H1 (cell line): Measurements from ENCODE around the gene TRNAU1AP. TPM values are rescaled to one million over a fixed set of nuclear protein-coding genes. Genes with fewer than 3 reads are reported as not detected.

ENCODE experiments used
- BACH1 ChIP-seq: IDR thresholded peaks from 2 replicates; pipeline ENCODE4 v1.6.1; 2012; ENCODE audit warnings: low read length, improper control_type of control experiment
- BRCA1 ChIP-seq: IDR thresholded peaks from 2 replicates; pipeline ENCODE4 v1.6.1; 2012; ENCODE audit warnings: low read depth, low read length, improper control_type of control experiment
- CHD2 ChIP-seq: IDR thresholded peaks from 2 replicates; pipeline ENCODE4 v1.6.1; 2012; ENCODE audit warnings: low read length, improper control_type of control experiment
- EGR1 ChIP-seq: IDR thresholded peaks from 2 replicates; pipeline ENCODE4 v1.6.1; 2011; ENCODE audit warnings: low read depth, low read length, borderline replicate concordance
- HDAC2 ChIP-seq, 2 experiments: fragments of 300-600 bp in 1 of 2; sonication (generic) in 1 of 2; IDR thresholded peaks; 2 replicates each; pipeline ENCODE4 v1.6.1; 2011 to 2012; ENCODE audit warnings: low read depth in 2 of 2, low read length in 2 of 2, mild to moderate bottlenecking in 2 of 2, moderate library complexity in 2 of 2, borderline replicate concordance in 1 of 2, inconsistent platforms in 1 of 2
- JUND ChIP-seq: IDR thresholded peaks from 2 replicates; pipeline ENCODE4 v1.6.1; 2011; ENCODE audit warnings: mild to moderate bottlenecking, improper control_type of control experiment, low read length
- KDM1A ChIP-seq: fragments of 200-600, 300-600 bp; sonication (generic); IDR thresholded peaks from 2 replicates; pipeline ENCODE4 v1.7.1; 2016; ENCODE audit warnings: mild to moderate bottlenecking, low read length, borderline replicate concordance
- KDM4A ChIP-seq: IDR thresholded peaks from one replicate; pipeline ENCODE4 v1.7.1; 2012; ENCODE audit warnings: low read depth, mild to moderate bottlenecking, moderate library complexity, low read length, inconsistent platforms; ENCODE audit not compliant: severe bottlenecking
- KDM5A ChIP-seq: fragments of 200-600 bp; IDR thresholded peaks from 2 replicates; pipeline ENCODE4 v1.7.1; 2012; ENCODE audit warnings: mild to moderate bottlenecking, low read length, inconsistent platforms, mixed read lengths
- NANOG ChIP-seq: IDR thresholded peaks from 2 replicates; pipeline ENCODE4 v1.6.1; 2011; ENCODE audit warnings: low read length, low read depth, mild to moderate bottlenecking, inconsistent platforms; ENCODE audit not compliant: insufficient read depth, poor library complexity, severe bottlenecking
- RFX5 ChIP-seq: IDR thresholded peaks from 2 replicates; pipeline ENCODE4 v1.6.1; 2011; ENCODE audit warnings: low read depth, low read length, improper control_type of control experiment, borderline replicate concordance
- SIX5 ChIP-seq: IDR thresholded peaks from 2 replicates; pipeline ENCODE4 v1.6.1; 2011; ENCODE audit warnings: mild to moderate bottlenecking, low read depth, low read length
- SP4 ChIP-seq: IDR thresholded peaks from 2 replicates; pipeline ENCODE4 v1.6.1; 2012; ENCODE audit warnings: low read length, inconsistent platforms
- SUZ12 ChIP-seq: fragments of 200-600 bp; sonication (generic); IDR thresholded peaks from 2 replicates; pipeline ENCODE4 v1.6.1; 2012; ENCODE audit warnings: mild to moderate bottlenecking, inconsistent platforms, low read length, moderate library complexity, mixed read lengths
- TAF1 ChIP-seq: IDR thresholded peaks from 2 replicates; pipeline ENCODE4 v1.6.1; 2011; ENCODE audit warnings: mild to moderate bottlenecking, low read depth, low read length
- USF2 ChIP-seq: IDR thresholded peaks from 2 replicates; pipeline ENCODE4 v1.6.1; 2011; ENCODE audit warnings: low read length, improper control_type of control experiment
- YY1 ChIP-seq: IDR thresholded peaks from 2 replicates; pipeline ENCODE4 v1.6.1; 2011; ENCODE audit warnings: low read depth, mild to moderate bottlenecking, low read length
- ZNF274 ChIP-seq: IDR thresholded peaks from 2 replicates; pipeline ENCODE4 v1.7.0; 2012; ENCODE audit warnings: low read length, borderline replicate concordance; ENCODE audit errors: extremely low read depth
- polyA plus RNA-seq, 7 experiments: library from polyadenylated mRNA; depleted of rRNA in 3 of 7; stranded (reverse) in 5 of 7; unstranded in 2 of 7; fragments of >200 nt in 5 of 7; fragments of 200-250 nt in 2 of 7; gene quantifications; 1 replicate in 5 of 7; 2 replicates in 1 of 7; 4 replicates in 1 of 7; pipeline versions ENCODE4 v1.2.1 to v1.2.3, GENCODE V29; 2011 to 2013; ENCODE audit warnings: missing spikeins in 2 of 7, mixed read lengths in 2 of 7
- total RNA-seq: library from RNA; stranded (reverse); fragmentation: NEBNext Ultra II Directional; extraction: Animal tissue kit (Norgen Biotek cat#: 25700); gene quantifications from 2 replicates; pipeline ENCODE4 v1.2.1, GENCODE V29; 2021
- TF ChIP-seq, protein P1 (sequence below): IDR thresholded peaks from 2 replicates; pipeline ENCODE4 v1.6.1; 2011; ENCODE audit warnings: low read depth, mild to moderate bottlenecking, low read length; ENCODE audit not compliant: insufficient read depth

Gene TRNAU1AP
- total and polyA plus RNA-seq, 2 of the 8 experiments (the other 6 are each of a cell fraction or from before 2014, with no cell fraction given), result 35.2 to 37.1 TPM

DNA sequence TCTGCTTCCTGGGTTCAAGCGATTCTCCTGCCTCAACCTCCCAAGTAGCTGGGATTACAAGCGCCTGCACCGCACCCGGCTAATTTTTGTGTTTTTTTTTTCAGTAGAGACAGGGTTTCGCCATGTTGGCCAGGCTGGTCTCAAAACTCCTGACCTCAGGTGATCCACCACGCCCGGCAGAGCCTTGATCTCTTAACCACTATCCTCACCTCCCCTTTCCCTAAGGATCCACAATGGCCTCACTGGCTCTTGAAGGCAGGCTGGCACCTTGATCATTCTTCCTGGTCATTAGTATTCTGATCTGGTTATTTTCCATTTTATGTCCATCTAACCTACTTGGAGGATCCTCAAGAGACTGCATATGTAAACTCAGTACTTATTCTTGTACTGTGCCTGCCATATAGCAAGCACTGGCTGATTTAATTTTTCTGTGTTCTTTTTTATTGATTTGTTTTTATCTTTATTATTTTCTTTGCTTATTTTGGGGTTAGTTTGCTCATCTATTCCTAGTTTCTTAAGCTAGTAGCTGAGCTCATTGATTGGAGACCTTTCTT is 40.8 kb upstream of the TRNAU1AP start (continued):
- TF ChIP-seq KDM5A, result no peak
- TF ChIP-seq SP4, result no peak
- TF ChIP-seq NANOG, result no peak
- no peak for TF ChIP-seq JUND
- no peak for TF ChIP-seq KDM1A
- TF ChIP-seq EGR1, result 0 out of 2 replicates have a peak, but pooled peaks have one; percentile 1
- no peak for TF ChIP-seq SIX5
- TF ChIP-seq YY1, result 0 out of 2 replicates have a peak, but pooled peaks have one; percentile 15
- TF ChIP-seq KDM4A, result no peak
- TF ChIP-seq ZNF274, result no peak
- TF ChIP-seq USF2, result no peak
- TF ChIP-seq SUZ12, result no peak
- TF ChIP-seq TAF1, result no peak
- TF ChIP-seq, protein P1, sequence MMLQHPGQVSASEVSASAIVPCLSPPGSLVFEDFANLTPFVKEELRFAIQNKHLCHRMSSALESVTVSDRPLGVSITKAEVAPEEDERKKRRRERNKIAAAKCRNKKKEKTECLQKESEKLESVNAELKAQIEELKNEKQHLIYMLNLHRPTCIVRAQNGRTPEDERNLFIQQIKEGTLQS, result no peak
- no peak for TF ChIP-seq BACH1
- TF ChIP-seq HDAC2 (IDR thresholded peaks at IDR 0.05; ENCODE audit: borderline replicate concordance in 1 of 2, low read depth in 2 of 2, low read length in 2 of 2), result no peak
- TF ChIP-seq BRCA1, result no peak
- no peak for TF ChIP-seq RFX5
- TF ChIP-seq CHD2, result peak; percentile 5; the same call in 1 of the 2 replicates
